DOHH2 (cell line): ENCODE data around the gene COX5B.

Experiments
- CTCF ChIP-seq: fragments of 200-600 bp; sonication (generic); IDR thresholded peaks from one replicate; pipeline ENCODE4 v1.5.1; 2014; ENCODE audit warnings: antibody characterized with exemption, mild to moderate bottlenecking, low read depth, low read length; ENCODE audit not compliant: poor library complexity, severe bottlenecking
- EZH2phosphoT487 ChIP-seq: fragments of 200-600 bp; sonication (generic); IDR thresholded peaks from 2 replicates; pipeline ENCODE4 v1.6.1; 2017; ENCODE audit warnings: borderline replicate concordance, mild to moderate bottlenecking, antibody characterized with exemption, low read length, moderate library complexity, mixed read lengths

- no peak for TF ChIP-seq CTCF
- no peak for TF ChIP-seq EZH2phosphoT487
These were observed 23.6 kb downstream of the COX5B start, which contains the start of gene C2orf92 for GRCh38 chr2:97669448-97669847.
